Right renal cortex interstitium (tissue), 3 donors: ENCODE data around the gene GPRC5B. TPM values are rescaled to one million over a fixed set of nuclear protein-coding genes. Genes with fewer than 3 reads are reported as not detected.

Experiments
- DNase-seq, 3 donors: peaks; one replicate each; pipeline ENCODE4 v3.0.0-alpha.2; 2013; ENCODE audit warnings: low read depth in 3 of 3, low spot score in 2 of 3
- polyA plus RNA-seq, 3 donors: library from polyadenylated mRNA; unstranded; fragments of 120-200 nt; gene quantifications; one replicate each; pipeline ENCODE4 v1.2.1, GENCODE V29; 2013; ENCODE audit not compliant: insufficient read length in 3 of 3

GPRC5B gene
- polyA plus RNA-seq, 3 donors: 115 to 131 (median 131) TPM

GRCh38 chr16:19874026-19874425 is 10.6 kb downstream of the GPRC5B start:
- no peak for DNase-seq

GRCh38 chr16:19872935-19873334 is 11.7 kb downstream of the GPRC5B start:
- DNase-seq: no peak

GRCh38 chr16:19872179-19872863 is 12.3 kb downstream of the GPRC5B start:
- DNase-seq: no peak

GRCh38 chr16:19871721-19872120 is 12.9 kb downstream of the GPRC5B start:
- DNase-seq: no peak

GRCh38 chr16:19868421-19868820 is 16.2 kb downstream of the GPRC5B start:
- no peak for DNase-seq

- no peak for DNase-seq
Measured at GRCh38 chr16:19864566-19864965, 20.1 kb downstream of the GPRC5B start.

GRCh38 chr16:19863990-19864389 is 20.7 kb downstream of the GPRC5B start:
- DNase-seq: no peak

GRCh38 chr16:19861811-19862327 is 22.8 kb downstream of the GPRC5B start:
- DNase-seq: no peak

- no peak for DNase-seq
Measured at GRCh38 chr16:19861133-19861532, 23.5 kb downstream of the GPRC5B start.

GRCh38 chr16:19860166-19861041 is 24.2 kb downstream of the GPRC5B start:
- no peak for DNase-seq

- DNase-seq: no peak
Measured at GRCh38 chr16:19859603-19860002, 25.0 kb downstream of the GPRC5B start.

GRCh38 chr16:19859166-19859565 is 25.5 kb downstream of the GPRC5B start:
- no peak for DNase-seq

- no peak for DNase-seq
Measured at GRCh38 chr16:19858340-19859018, 26.2 kb downstream of the GPRC5B start.

- DNase-seq: no peak
Measured at GRCh38 chr16:19857593-19858339, 26.9 kb downstream of the GPRC5B start.

- DNase-seq: no peak
Measured at GRCh38 chr16:19856120-19856519, 28.5 kb downstream of the GPRC5B start.

GRCh38 chr16:19854543-19854876 is 30.1 kb downstream of the GPRC5B start:
- DNase-seq: no peak

GRCh38 chr16:19853742-19854542 is 30.7 kb downstream of the GPRC5B start:
- DNase-seq: no peak

- no peak for DNase-seq
Measured at GRCh38 chr16:19853132-19853741, 31.4 kb downstream of the GPRC5B start.

- no peak for DNase-seq
Measured at GRCh38 chr16:19851476-19851875, 33.2 kb downstream of the GPRC5B start.
